Stimulated activated CD4-positive, alpha-beta T cell treated with anti-CD3 and anti-CD28 coated beads, Interleukin-1b, Interleukin-23, amount 100 ng/mL, for 24 hours (primary cell): ENCODE data around the gene RPL36.
A peak's percentile ranks its signal among the peaks of the same experiment; 100 is the strongest.

Experiments used
- DNase-seq, 4 experiments: peaks; one replicate each; pipeline ENCODE4 v3.0.0-alpha.2; 2020; ENCODE audit warnings: low read depth in 4 of 4, low spot score in 1 of 4

The RPL36 gene

DNA sequence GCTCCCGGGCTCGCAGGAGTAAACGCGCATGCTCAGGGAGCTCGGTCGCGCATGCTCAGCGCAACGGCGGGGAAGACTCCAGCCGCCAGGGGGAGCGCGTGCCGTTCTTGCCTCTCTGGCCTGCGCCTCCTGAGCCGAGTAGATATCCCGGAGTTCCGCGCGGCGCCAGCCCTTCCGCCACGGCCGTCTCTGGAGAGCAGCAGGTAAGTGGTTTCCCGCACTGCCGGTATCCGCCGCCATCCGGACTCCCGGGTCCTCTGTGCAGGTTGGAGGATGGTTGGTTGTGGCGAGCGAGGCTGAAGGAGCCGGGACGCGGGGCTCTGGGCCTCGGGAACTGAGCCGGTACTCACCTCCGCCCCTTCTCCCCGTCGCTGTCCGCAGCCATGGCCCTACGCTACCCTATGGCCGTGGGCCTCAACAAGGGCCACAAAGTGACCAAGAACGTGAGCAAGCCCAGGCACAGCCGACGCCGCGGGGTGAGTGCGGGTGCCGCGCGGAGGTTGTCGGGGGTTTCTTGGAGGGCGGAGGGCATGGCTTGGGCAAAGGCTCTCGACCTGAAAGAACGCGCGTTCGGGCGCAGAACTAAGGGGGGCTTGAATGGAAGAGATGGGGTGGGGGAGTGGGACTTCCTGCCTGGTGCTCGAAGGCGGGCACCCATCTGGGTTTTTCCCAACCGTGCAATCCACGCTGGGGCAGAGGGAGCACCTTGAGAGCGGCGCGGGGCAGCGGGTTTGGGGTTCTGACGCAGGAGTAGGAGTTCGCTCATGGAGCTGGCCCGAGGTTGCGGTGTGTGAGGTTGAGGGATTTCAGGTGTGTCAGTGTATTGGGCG lies at the start of gene RPL36:
TSS of gene RPL36 (plus strand) at position 171 of the 830 bp plus-strand sequence. CDS start at position 384, 213 bp downstream.
- peak; percentile 98 to 100 (median 99) for DNase-seq

DNA sequence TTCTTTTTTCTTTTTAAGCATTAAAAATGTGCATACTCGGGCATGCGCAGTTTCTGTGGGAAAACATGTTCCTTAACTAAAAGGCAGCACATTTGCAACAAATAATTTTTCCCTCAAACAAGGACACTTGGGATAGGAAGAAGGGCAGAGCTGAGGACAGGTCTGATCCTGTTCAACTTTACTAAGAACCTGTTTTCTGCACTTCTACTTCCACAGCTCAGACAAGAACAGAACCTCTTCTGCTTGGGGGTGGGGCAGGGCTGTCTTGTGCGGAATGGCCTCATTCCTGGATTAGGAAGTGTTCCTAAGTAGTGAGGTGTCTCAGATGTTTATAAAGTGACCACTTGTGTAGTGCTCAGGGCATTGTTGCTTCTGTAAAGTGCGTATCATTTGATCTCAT lies 48.9 kb upstream of the RPL36 start:
- DNase-seq: no peak

DNA sequence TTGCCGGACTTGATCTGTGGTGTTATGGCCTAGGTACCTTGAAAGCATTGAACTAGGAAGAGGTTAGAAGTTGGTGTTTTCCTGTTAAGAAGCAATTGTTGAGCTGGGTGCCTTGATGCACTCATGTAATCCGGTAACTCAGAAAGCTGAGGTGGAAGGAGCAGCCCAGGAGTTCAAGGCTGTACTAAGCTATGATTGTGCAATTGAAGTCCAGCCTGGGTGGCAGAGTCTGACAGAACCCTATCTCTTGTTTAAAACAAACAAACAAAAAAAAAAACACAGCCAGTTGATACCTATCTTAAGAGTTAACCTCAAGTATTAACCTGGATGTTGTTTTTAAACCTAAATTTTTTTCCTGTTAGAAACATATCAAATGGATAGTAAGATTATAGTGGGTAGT lies 47.9 kb upstream of the RPL36 start:
- DNase-seq: no peak

DNA sequence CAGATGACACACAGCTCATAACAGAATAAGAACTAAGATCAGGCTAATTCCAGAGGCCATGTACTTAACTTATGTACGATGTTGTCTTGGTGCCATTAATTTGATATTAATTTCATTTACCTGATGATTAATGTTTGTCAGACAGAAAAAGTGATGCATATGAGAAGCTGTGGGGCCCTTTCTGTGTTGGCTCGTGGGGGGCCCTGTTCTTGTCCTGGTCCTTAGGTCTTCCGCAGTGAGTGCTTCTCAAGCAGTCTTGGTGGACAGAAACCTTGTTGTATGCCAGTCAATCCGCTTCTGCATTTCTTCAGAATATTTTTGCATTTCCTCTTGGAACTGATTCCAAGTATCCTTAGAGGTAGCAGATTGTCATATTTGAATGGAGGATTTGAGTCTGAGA lies 47.0 kb upstream of the RPL36 start:
- no peak for DNase-seq

DNA sequence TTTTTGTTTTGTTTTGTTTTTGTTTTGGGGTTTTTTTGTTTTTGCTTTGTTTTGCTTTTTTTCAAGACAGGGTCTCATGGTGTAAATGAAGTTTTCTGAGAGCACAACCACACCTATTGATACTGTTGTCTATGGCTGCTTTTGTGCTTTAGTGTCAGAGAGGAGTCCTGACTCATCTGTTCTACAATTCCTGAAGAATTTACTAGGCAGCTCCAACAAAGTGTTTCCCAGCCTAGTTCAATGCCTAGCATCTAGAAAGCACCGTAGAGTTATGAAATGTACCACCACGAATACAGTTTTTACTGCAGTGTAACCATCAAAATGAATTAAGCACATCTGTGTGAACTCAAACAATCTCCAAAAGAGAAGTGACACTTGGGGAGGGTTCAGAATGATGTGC lies 46.1 kb upstream of the RPL36 start:
- no peak for DNase-seq

DNA sequence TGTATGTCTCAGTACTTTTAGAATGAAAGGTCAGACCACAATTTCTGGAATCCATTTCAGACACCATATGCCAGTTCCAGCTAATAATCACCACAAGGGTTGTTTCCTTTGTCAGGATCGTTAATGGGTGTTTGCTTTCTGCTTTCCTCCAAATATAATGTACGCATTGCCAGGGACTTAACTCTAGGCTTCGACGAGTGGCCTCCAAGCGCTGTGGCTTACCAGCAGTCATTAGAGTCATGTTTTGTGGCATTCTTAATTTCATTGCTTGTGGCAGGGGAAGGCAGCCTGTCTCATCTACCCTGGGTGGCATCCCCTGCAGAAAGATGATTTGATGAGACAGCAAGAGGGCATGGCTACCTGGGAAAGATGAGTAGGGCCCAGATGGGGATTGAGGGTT lies 44.7 kb upstream of the RPL36 start:
- no peak for DNase-seq

DNA sequence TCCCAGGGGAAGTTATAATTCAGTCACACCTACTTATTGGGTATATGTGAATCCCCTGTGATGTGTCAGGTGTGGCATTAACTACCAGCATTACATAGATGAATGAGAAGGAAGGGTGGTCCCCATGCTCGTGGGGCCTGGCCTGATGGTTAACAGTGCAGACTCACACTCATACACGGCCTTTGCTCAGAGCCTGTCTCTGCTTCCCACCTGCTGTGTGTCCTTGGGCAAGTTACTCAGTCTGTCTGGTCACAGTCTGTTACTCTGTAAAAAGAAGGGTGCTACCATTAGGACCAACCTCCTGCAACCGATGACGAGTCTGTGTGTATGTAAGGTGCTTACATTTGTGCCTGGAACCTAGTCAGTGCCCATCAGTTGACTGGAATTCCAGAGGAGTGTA lies 43.4 kb upstream of the RPL36 start:
- DNase-seq: no peak

DNA sequence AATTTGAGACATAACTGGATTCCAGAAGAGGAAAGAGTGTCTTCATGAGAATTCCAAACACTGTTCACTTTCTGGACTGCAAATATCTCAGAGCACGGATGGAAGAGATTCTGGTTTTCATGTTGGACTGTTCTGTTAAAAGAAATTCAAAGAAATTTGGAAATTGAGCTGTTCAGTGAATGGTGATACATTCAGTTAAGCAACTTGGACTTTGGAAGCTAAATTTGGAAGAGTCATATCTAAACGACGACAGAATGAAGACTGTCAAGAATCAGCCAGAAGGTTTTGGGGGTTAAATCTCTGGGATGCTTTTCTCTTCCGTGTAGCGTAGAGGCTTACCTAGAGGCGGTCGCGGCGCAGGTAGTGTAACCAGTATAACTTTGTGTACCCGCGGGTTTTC lies 41.6 kb upstream of the RPL36 start:
- no peak for DNase-seq

DNA sequence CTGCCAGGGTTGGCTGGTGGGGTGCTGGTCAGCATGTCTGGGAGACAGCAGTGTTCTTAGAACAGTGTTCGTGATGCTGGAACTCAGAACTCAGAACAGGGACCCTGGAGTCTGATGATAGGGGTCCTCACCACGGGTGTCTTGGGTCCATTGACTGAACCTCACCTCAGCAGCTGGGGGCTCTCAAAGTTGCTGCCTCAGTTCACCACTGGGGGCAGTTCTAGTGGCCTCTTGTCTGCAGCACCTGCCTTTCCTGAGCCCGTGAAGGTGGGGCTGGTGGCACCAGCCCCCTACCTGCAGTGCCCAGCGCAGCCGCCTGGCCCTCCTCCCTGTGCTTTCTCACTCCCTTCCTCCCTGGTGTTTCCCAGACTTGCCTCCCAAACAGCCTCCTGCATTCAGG lies 38.7 kb upstream of the RPL36 start:
- no peak for DNase-seq

DNA sequence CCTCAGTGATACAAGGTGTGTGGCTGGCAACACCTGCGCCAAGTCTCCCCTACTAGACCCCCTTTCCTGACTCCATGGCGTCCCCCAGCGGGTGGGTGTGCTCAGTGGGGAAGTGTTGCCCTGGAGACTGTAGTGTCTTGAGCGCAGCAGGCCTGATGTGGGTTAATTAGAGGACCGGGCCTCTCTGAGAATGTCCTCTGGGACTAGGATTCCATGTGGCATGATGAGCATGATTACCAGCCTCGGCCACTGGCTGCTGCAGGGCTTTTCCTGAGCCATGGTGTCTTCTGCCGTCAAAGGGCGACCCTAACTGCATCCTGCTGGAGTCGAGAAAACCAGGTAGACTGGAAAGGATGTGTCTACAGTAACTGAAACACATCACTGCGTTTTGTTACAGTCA lies 37.8 kb upstream of the RPL36 start:
- no peak for DNase-seq

DNA sequence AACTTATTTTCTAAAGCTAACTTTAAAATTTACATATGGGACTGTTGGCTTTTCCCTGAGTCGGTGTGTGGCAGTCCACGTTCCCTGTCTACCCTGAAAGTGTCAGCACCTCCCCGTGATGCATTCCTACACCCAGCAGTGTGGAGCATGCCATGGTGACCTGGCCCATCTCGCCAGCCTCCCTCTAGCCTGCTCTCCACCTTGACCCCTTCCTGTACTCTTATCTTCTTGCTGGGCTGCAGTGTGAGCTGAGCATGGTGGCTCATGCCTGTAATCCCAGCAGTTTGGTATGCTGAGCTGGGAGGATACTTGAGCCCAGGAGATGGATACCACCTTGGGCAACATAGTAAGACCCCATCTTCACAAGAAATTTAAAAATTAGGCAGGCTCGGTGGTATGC lies 35.2 kb upstream of the RPL36 start:
- no peak for DNase-seq

DNA sequence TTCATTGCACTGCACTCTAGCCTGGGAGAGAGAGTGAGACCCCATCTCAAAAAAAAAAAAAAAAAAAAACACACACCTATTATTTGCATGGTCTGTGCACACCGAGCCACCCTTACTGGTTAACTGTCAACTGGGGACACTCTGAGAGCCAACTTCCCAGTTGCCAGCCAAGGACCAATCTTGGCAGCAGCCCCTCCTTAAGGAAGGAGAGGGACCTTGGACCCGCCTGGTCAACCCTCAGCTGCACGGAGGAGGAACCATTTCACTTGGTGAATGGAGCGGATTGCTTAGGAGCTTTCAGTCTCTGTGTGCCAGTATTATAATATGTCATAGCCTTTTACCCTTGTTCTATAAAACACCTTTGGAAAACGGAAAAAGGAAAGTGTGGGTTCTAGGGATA lies 34.7 kb upstream of the RPL36 start:
- DNase-seq: no peak

DNA sequence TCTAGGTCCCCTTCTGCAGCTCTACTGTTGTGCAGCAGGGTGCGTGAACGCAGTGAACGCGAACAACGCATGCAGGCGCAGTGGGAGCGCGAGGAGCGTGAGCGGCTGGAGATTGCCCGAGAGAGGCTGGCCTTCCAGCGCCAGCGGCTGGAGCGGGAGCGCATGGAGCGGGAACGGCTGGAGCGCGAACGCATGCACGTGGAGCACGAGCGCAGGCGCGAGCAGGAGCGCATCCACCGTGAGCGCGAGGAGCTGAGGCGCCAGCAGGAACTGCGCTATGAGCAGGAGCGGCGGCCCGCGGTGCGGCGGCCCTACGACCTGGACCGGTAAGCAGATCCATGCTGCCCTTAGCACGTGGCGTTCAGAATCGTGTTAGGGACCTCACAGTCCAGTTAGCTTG lies 28.6 kb upstream of the RPL36 start:
- DNase-seq: no peak

DNA sequence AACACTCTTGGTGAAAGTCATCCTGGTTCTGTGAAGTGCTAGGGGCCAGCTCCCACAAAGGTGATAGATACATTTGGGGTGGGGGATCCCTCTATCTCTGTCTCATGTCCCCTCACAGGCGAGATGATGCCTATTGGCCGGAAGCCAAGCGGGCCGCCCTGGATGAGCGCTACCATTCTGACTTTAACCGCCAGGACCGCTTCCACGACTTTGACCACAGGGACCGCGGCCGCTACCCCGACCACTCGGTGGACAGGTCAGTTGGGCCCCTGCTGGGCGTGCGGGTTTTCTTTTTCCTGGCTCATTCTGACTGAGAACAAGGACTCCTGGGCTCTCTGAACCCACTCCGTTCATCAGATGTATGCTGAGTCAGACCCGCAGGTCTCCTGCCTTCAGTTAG lies 26.2 kb upstream of the RPL36 start:
- no peak for DNase-seq

DNA sequence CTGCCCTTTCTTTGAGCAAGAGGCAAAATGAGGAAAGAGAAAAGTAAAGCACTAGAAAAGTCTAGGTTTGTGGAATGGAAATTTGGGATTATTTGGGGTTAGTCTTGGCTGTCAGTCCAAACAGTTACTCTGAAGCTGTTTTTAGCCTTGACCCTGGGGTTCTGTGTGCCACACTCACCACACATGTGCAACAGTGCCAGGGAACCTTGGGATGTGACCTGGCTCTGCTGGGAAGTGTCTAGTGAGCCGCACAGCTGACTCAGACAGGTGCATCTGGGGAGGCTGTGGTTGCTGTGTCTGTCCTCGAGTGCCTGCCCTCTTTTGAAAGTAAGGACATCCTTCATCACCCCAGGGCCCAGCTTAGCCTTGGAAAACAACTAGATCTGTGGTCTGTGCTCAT lies 25.6 kb upstream of the RPL36 start:
- no peak for DNase-seq

DNA sequence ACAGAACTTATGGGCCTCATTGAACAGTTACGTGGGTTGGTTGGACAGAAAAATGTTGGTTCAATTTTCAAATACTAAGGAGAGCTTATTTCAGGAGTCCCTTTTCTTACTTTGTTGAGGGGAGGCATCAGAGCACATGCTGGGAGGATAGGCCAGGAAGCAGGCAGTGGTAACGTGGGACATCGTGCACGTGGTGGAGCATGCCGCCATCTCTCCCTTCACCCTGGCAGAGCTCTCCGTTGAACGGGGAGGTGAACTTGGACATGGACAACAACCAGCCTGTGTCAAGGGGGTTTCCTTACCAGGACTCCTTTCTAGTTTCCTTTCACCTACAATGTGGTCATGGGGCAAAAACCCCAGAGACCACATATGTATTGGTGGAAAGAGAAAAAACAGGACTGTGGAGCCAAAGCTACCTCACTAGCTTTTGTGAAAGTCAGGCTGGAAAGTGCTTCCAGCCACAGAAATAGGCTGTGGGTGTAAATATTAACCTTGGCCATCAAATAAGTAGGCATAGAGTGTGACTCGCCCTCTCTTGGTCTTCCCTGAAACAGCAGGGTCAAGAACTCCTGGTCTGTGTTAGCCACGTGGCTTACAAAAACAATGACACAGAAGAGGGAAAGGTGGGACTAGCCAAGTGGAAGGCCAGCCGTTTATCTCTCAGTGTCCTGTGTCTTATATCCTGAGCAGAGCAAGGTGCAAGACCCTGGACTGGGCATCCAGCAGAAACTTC lies 24.1 kb upstream of the RPL36 start:
- DNase-seq: no peak

DNA sequence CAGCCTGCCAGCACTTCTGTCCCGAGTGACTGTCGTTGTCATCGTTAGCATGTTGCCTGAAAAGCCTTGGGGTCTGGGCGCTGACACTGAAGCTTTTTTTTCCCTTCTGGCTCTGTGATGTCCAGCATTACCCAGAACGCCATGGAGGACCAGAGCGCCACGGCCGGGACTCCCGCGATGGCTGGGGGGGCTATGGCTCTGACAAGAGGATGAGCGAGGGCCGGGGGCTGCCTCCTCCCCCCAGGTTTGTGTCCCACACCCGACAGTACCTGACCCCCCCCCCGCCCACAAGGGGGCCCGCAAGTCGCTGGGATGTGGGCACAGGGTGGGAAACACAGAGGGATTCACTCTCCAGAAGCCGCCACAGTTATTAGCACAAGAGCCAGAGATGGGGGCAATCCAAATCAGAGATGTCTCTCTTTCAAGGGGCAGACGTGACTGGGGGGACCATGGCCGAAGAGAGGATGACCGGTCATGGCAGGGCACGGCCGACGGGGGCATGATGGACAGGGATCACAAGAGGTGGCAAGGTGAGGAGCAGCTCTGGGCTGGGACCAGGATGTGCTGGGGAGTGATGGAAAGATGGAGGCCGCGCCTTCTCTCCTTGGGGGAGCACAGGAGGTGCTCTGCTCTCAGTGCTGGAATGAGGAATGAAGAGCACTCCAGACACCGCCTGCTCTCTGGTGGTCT lies 23.0 kb upstream of the RPL36 start:
- no peak for DNase-seq

DNA sequence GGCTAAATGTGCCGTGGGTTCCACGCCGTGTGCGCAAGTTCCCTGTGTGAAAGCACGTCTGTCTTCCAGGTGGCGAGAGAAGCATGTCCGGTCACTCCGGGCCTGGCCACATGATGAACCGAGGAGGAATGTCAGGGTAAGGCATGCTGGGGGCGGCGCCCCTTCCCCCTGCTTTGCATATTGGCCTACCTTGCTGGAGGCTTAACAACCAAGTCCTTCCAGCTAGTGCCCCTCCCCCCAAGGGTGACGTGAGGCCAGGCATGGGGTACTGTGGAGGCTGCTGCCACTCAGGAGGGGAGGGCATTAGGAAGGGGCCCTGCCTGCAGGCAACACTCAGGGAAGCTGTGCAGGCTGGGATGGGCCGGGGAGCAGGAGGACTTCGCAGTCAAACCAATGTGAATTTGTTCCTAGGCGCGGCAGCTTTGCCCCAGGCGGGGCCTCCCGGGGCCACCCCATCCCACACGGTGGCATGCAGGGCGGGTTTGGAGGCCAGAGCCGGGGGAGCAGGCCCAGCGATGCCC lies 22.3 kb upstream of the RPL36 start:
- no peak for DNase-seq

DNA sequence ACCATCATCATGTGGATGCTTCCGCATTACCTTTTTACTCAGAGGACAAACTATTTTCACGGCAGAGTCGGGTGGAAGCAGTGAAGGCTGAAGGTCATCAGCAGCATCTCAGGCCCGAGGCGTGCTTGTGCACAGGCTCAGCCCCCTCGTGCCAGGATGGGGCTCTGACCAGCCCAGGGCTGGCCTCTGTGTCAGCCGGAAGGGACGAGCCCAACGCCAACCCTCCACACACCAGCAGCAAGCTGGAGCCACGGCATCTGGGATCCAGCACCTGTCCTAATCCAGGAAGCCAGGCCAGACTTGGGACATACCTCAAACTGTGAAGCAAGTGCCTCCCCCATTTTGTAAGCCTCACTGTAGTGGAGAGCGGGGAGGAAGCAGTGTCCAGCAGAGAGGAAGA lies 20.9 kb upstream of the RPL36 start:
- no peak for DNase-seq

DNA sequence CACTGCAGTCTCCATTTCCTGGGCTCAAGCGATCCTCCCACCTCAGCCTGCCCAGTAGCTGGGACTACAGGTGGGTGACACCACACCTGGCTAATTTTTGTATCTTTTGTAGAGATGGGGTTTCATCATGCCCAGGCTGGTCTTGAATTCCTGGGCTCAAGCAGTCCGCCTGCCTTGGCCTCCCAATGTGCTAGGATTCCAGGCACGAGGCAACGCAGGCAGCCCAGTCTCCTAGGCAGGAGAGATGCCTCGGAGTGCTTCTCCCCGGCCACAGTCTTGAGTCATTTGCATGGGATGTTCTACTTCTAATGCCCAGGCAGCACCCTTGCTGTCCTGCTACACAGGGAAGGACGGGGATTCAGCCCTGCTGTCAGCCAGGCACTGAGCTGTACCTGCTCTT lies 18.5 kb upstream of the RPL36 start:
- DNase-seq: no peak

DNA sequence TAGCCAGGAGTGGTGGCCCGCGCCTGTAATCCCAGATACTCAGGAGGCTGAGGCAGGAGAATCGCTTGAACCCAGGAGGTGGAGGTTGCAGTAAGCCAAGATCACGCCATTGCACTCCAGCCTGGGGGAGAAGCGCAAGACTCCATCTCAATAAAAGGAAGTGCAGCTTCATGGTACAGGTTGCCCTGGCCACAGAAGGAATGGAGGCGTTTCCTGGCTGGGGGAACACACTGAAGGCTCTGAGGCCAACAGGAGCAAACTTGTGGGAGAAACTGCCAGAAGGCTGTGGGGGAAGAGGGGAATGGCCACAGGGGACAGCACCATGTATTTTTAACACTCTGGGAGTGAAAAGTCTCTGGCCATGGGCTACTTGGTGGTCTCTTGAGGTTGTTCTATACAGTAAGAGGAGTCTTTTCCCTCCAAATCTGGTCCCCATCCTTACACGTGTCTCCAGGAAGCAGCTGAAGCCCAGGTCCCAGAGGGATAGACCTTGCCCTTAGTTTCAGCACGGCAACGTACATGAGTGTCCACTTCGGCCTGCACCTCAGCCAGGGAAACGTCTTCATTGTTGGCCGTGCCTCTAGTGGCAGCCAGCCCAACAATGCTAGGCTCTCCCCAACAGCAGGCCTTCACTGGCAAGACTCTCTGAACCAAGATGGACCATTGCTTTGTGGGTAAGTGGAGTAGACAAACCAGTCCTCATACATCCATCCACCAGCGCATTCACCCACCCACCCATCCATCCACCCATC lies 17.2 kb upstream of the RPL36 start:
- no peak for DNase-seq
